T-cell (primary cell): ENCODE results near the gene VPS37D. TPM values are rescaled to one million over a fixed set of nuclear protein-coding genes. Genes with fewer than 3 reads are reported as not detected.
"Not testable (repeated sequence)": the region's sequence is repeated elsewhere in the genome, so short reads cannot be mapped to it uniquely, and the experiment has no call there.

Source experiments
- ATAC-seq, 4 experiments: fragments of 200-7000 bp in 3 of 4; fragments of 150-1000 bp in 1 of 4; cut with Tn5 transposase; replicated peaks in 1 of 4; 1 replicate in 3 of 4; 2 replicates in 1 of 4; pipeline ENCODE4 v1.10.0; 2021; ENCODE audit warnings: moderate library complexity in 3 of 4, mild to moderate bottlenecking in 2 of 4, moderate number of reproducible peaks in 1 of 4
- CTCF ChIA-PET, 2 donors: fragments of 300-600 bp; sonication (Branson Sonifier 250); formaldehyde crosslinking; loops; one replicate each; lab custom pipeline; 2022; ENCODE audit warnings: antibody characterized with exemption in 2 of 2; lab: Charles Lee
- POLR2A ChIA-PET, 2 donors: fragments of 300-600 bp; sonication (Branson Sonifier 250); formaldehyde crosslinking; loops; one replicate each; lab custom pipeline; 2022; ENCODE audit warnings: antibody characterized with exemption in 2 of 2; lab: Charles Lee
- DNase-seq, 35 experiments: peaks; one replicate each; pipeline versions ENCODE4 v3.0.0 to v3.0.0-alpha.2; 2013 to 2023
- H3K27ac ChIP-seq: one replicate; pipeline ENCODE4 v1.5.1; 2013; ENCODE audit warnings: low read length
- H3K27me3 ChIP-seq, 2 experiments: replicated peaks in 1 of 2; 1 replicate in 1 of 2; 2 replicates in 1 of 2; pipeline versions ENCODE4 v1.6.1 to v1.7.0; 2013; ENCODE audit warnings: low read length in 1 of 2, mixed read lengths in 1 of 2; ENCODE audit not compliant: control insufficient read depth in 2 of 2, insufficient read depth in 2 of 2; ENCODE audit errors: extremely low read depth in 1 of 2
- H3K36me3 ChIP-seq, 2 donors: 1 replicate in 1 of 2; 2 replicates in 1 of 2; pipeline versions ENCODE4 v1.6.1 to v1.7.0; 2013; ENCODE audit warnings: low read length in 1 of 2; ENCODE audit not compliant: control insufficient read depth in 2 of 2, insufficient read depth in 1 of 2; ENCODE audit errors: extremely low read depth in 1 of 2
- H3K4me1 ChIP-seq, 2 experiments: 1 replicate in 1 of 2; 2 replicates in 1 of 2; pipeline versions ENCODE4 v1.6.1 to v1.7.0; 2013; ENCODE audit warnings: low read length in 2 of 2, mixed read lengths in 1 of 2; ENCODE audit not compliant: insufficient read depth in 2 of 2, control insufficient read depth in 1 of 2; ENCODE audit errors: extremely low read depth in 1 of 2
- H3K4me3 ChIP-seq, 2 donors: 1 replicate in 1 of 2; 2 replicates in 1 of 2; pipeline versions ENCODE4 v1.5.1 to v1.7.0; 2013; ENCODE audit warnings: mild to moderate bottlenecking in 2 of 2, low read length in 1 of 2, moderate library complexity in 1 of 2; ENCODE audit not compliant: control insufficient read depth in 1 of 2; ENCODE audit errors: extremely low read depth in 1 of 2
- H3K9me3 ChIP-seq: 2 replicates; pipeline ENCODE4 v1.7.0; 2013
- H3K27ac Mint-ChIP-seq, 2 donors: one replicate each; pipeline ENCODE4 v1.8.0; 2020 to 2021; ENCODE audit warnings: mild to moderate bottlenecking in 2 of 2, mixed read lengths in 2 of 2
- H3K27me3 Mint-ChIP-seq, 2 donors: one replicate each; pipeline ENCODE4 v1.8.0; 2021 to 2022; ENCODE audit warnings: mixed read lengths in 2 of 2
- H3K36me3 Mint-ChIP-seq: one replicate; pipeline ENCODE4 v1.8.0; 2021; ENCODE audit warnings: mixed read lengths
- H3K4me1 Mint-ChIP-seq, 3 donors: one replicate each; pipeline ENCODE4 v1.8.0; 2020 to 2022; ENCODE audit warnings: mixed read lengths in 3 of 3, mild to moderate bottlenecking in 1 of 3
- H3K4me3 Mint-ChIP-seq, 3 donors: one replicate each; pipeline ENCODE4 v1.8.0; 2020 to 2022; ENCODE audit warnings: mild to moderate bottlenecking in 3 of 3, mixed read lengths in 3 of 3, moderate library complexity in 3 of 3
- H3K9me3 Mint-ChIP-seq, 3 donors: one replicate each; pipeline ENCODE4 v1.8.0; 2020 to 2022; ENCODE audit warnings: mixed read lengths in 3 of 3
- WGBS: methylation state at CpG from one replicate; pipeline ENCODE4 v1.1.5; 2013; ENCODE audit warnings: missing lambda C conversion rate; ENCODE audit not compliant: insufficient coverage; 5-methylcytosine and 5-hydroxymethylcytosine counted together
- total RNA-seq, 35 experiments: library from RNA in 6 of 35; stranded (reverse) in 6 of 35; fragments of 120-200 nt in 1 of 35; gene quantifications; one replicate each; pipeline versions ENCODE4 v1.2.1 to v1.2.4 and lab custom pipeline; 2013 to 2026

VPS37D gene
- total RNA-seq, 5 donors from 2014 or later (not counting 1 experiment from before 2014, with no cell fraction given): 0.36 to 1.1 (median 0.57) TPM

DNA sequence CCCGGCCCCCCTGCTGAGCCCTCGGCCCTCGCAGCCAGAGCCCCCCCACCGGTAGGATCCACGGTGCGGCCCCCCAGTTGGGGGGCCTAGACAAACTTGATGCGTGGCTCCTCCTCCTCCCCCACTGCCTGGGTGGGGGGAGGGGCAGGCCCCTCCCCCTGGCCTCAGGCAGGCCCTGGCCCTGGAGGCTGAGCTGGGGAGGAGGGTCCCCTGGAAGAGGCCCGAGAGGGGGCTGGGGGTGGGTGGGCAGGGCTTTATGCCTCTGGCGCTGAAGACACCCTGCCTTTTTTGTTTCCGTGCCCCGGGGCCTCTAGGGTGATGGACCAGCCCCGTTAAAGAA, 3.7 kb downstream of the VPS37D start:
- 55% methylated on average over 4 of the region's 12 CpGs for WGBS
- no peak overlapping the region for H3K27ac Mint-ChIP-seq
- no peaks in the 10 kb centered on the region for H3K9me3 Mint-ChIP-seq
- H3K36me3 ChIP-seq: no peaks in the 10 kb centered on the region
- H3K27me3 ChIP-seq: peaks cover 0 to 42% of the 10 kb centered on the region in 2 experiments
- CTCF ChIA-PET: no interaction called here
- peaks cover 0 to 12% of the 10 kb centered on the region in 2 experiments for H3K4me1 ChIP-seq
- H3K36me3 Mint-ChIP-seq: no peaks in the 10 kb centered on the region
- POLR2A ChIA-PET: no interaction called here
- H3K27ac ChIP-seq: no peak overlapping the region
- no peak overlapping the region for H3K4me3 ChIP-seq
- H3K9me3 ChIP-seq: no peaks in the 10 kb centered on the region
- DNase-seq (no peak), ATAC-seq (no peak)
- peaks cover 5 to 14% of the 10 kb centered on the region in 2 donors for H3K27me3 Mint-ChIP-seq
- peaks cover 5 to 9% (median 8%) of the 10 kb centered on the region in 3 donors for H3K4me1 Mint-ChIP-seq
- no peak overlapping the region for H3K4me3 Mint-ChIP-seq

GRCh38 chr7:73671857-73672445, 4.3 kb downstream of the VPS37D start:
- Mint-ChIP-seq H3K4me3 (no peak overlapping the region), H3K9me3 (no peaks in the 10 kb centered on the region), H3K27me3 (peaks cover 5 to 14% of the 10 kb centered on the region in 2 donors), H3K27ac (no peak overlapping the region), H3K36me3 (no peaks in the 10 kb centered on the region), H3K4me1 (peaks cover 5 to 9% (median 8%) of the 10 kb centered on the region in 3 donors)
- Histone ChIP-seq H3K27ac (no peak overlapping the region), H3K4me3 (no peak overlapping the region), H3K27me3 (peaks cover 0 to 38% of the 10 kb centered on the region in 2 experiments), H3K36me3 (no peaks in the 10 kb centered on the region), H3K4me1 (peaks cover 0 to 12% of the 10 kb centered on the region in 2 experiments), H3K9me3 (no peaks in the 10 kb centered on the region)
- ATAC-seq (no peak), DNase-seq (no peak)
- CTCF ChIA-PET: no interaction called here
- WGBS: 86% methylated on average over 11 of the region's 15 CpGs
- POLR2A ChIA-PET: no interaction called here

- no peaks in the 10 kb centered on the region for H3K9me3 ChIP-seq
- no peak for DNase-seq
- peaks cover 0 to 4% of the 10 kb centered on the region in 2 experiments for H3K4me1 ChIP-seq
- no peak overlapping the region for H3K27ac Mint-ChIP-seq
- no peak overlapping the region for H3K4me3 ChIP-seq
- POLR2A ChIA-PET: interaction anchor here in 1 of 2 donors (0.6 kb wide), 1 partner anchor 16 kb away, joined by 3 read pairs; no protein-coding TSS in a partner anchor
- no peak overlapping the region for H3K4me3 Mint-ChIP-seq
- H3K27me3 ChIP-seq: peaks cover 0 to 18% of the 10 kb centered on the region in 2 experiments
- no peak overlapping the region for H3K27ac ChIP-seq
- peaks cover 0 to 6% (median 3%) of the 10 kb centered on the region in 3 donors for H3K4me1 Mint-ChIP-seq
- H3K36me3 Mint-ChIP-seq: peaks cover 14% of the 10 kb centered on the region
- H3K36me3 ChIP-seq: peaks cover 3 to 18% of the 10 kb centered on the region in 2 donors
- H3K27me3 Mint-ChIP-seq: peaks cover 0 to 4% of the 10 kb centered on the region in 2 donors
- 80% methylated on average over 1 of the region's 1 CpG for WGBS
- ATAC-seq: no peak
- no peaks in the 10 kb centered on the region for H3K9me3 Mint-ChIP-seq
- CTCF ChIA-PET: no interaction called here
Measured at GRCh38 chr7:73674468-73675124, 7.0 kb downstream of the VPS37D start.

DNA sequence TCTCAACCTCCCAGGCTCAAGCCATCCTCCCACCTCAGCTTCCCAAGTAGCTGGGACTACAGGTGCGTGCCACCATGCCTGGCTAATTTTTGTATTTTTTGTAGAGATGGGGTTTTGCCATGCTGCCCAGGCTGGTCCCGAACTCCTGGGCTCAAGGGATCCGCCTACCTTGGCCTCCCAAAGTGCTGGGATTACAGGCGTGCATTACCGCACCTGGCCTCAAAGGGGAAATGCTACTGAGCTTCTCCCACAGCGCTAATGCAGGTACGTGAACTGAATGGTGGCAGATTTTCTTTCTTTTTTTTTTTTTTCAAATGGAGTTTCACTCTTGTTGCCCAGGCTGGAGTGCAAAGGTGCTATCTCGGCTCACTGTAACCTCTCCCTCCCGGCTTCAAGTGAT, 8.4 kb downstream of the VPS37D start:
- CTCF ChIA-PET: interaction anchor here (0.6 to 0.7 kb wide), 2 partner anchors 18 to 350 kb away, joined by 3 read pairs; no protein-coding TSS in a partner anchor
- H3K27ac Mint-ChIP-seq, H3K27me3 Mint-ChIP-seq, DNase-seq, H3K9me3 ChIP-seq, H3K4me1 ChIP-seq, H3K27ac ChIP-seq, POLR2A ChIA-PET, H3K27me3 ChIP-seq, H3K9me3 Mint-ChIP-seq, H3K4me3 Mint-ChIP-seq, H3K4me3 ChIP-seq, ATAC-seq: not testable (repeated sequence)
- H3K36me3 ChIP-seq: peaks cover 4 to 25% of the 10 kb centered on the region in 2 donors
- Mint-ChIP-seq H3K4me1 (peaks cover 8 to 16% (median 9%) of the 10 kb centered on the region in 3 donors), H3K36me3 (peaks cover 17% of the 10 kb centered on the region)
- WGBS: 100% methylated on average over 3 of the region's 9 CpGs

- ATAC-seq: no peak
- H3K9me3 Mint-ChIP-seq: no peaks in the 10 kb centered on the region
- peaks cover 19% of the 10 kb centered on the region for H3K36me3 Mint-ChIP-seq
- no peak for DNase-seq
- POLR2A ChIA-PET: no interaction called here
- Histone ChIP-seq H3K4me3 (no peak overlapping the region), H3K4me1 (peaks cover 10 to 29% of the 10 kb centered on the region in 2 experiments), H3K36me3 (peaks cover 4 to 28% of the 10 kb centered on the region in 2 donors), H3K27ac (no peak overlapping the region), H3K27me3 (no peaks in the 10 kb centered on the region), H3K9me3 (no peaks in the 10 kb centered on the region)
- CTCF ChIA-PET: no interaction called here
- no peak overlapping the region for H3K4me3 Mint-ChIP-seq
- 100% methylated on average over 3 of the region's 6 CpGs for WGBS
- no peaks in the 10 kb centered on the region for H3K27me3 Mint-ChIP-seq
- no peak overlapping the region for H3K27ac Mint-ChIP-seq
- peaks cover 26 to 34% (median 33%) of the 10 kb centered on the region in 3 donors for H3K4me1 Mint-ChIP-seq
Measured at GRCh38 chr7:73678862-73679261, 11.2 kb downstream of the VPS37D start.

DNA sequence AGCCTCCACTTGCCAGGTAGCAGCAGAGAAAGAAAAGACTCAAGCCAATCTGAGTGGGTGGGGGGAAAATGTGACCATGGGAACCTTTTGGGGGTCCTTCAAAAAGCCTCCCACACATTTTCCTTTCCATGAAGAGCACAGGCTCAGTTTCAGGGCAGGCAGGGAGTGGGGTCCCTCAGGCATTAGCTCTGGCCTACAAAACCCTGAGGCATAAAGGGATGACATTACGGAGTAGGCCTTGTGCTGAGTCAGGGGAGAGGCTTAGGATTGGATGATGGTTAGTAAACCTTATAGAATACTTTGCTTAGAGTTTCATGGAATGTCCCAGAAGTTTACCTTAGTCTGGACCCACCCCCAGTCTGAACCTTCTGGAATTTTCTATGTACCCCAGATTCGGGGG, 12.1 kb downstream of the VPS37D start:
- ChIA-PET POLR2A (no interaction called here), CTCF (interaction anchor here in 1 of 2 donors (0.5 kb wide), 1 partner anchor 17 kb away, joined by 4 read pairs; no protein-coding TSS in a partner anchor)
- Histone ChIP-seq H3K4me3 (no peak overlapping the region), H3K4me1 (peaks cover 13 to 37% of the 10 kb centered on the region in 2 experiments), H3K27ac (no peak overlapping the region), H3K9me3 (no peaks in the 10 kb centered on the region), H3K27me3 (no peaks in the 10 kb centered on the region), H3K36me3 (peaks cover 4 to 28% of the 10 kb centered on the region in 2 donors)
- no peak overlapping the region for H3K27ac Mint-ChIP-seq
- H3K27me3 Mint-ChIP-seq: no peaks in the 10 kb centered on the region
- DNase-seq: no peak
- 100% methylated on average over 1 of the region's 2 CpGs for WGBS
- ATAC-seq: no peak
- H3K9me3 Mint-ChIP-seq: no peaks in the 10 kb centered on the region
- peaks cover 28 to 36% (median 35%) of the 10 kb centered on the region in 3 donors for H3K4me1 Mint-ChIP-seq
- peaks cover 19% of the 10 kb centered on the region for H3K36me3 Mint-ChIP-seq
- no peak overlapping the region for H3K4me3 Mint-ChIP-seq
